Neuronal stem cell (in vitro differentiated cells): ENCODE data around the gene JCAD.

Source experiments
- DNase-seq: peaks from one replicate; pipeline ENCODE4 v3.0.0-alpha.2; 2013; ENCODE audit warnings: low spot score
- H2AFZ ChIP-seq: one replicate; pipeline ENCODE4 v1.6.1; 2013; ENCODE audit warnings: mild to moderate bottlenecking, low read length, inconsistent platforms
- H2AK5ac ChIP-seq: 2 replicates; pipeline ENCODE4 v1.6.1; 2013; ENCODE audit warnings: low read depth, mild to moderate bottlenecking, inconsistent platforms, low read length, moderate library complexity, mixed read lengths
- H2BK120ac ChIP-seq: 2 replicates; pipeline ENCODE4 v1.6.1; 2013; ENCODE audit warnings: low read depth, mild to moderate bottlenecking, inconsistent platforms, low read length, moderate library complexity, mixed read lengths
- H2BK12ac ChIP-seq: one replicate; pipeline ENCODE4 v1.6.1; 2013; ENCODE audit warnings: low read length, inconsistent platforms
- H2BK15ac ChIP-seq: 2 replicates; pipeline ENCODE4 v1.6.1; 2013; ENCODE audit warnings: mild to moderate bottlenecking, low read length, inconsistent platforms, mixed read lengths
- H2BK5ac ChIP-seq: one replicate; pipeline ENCODE4 v1.6.1; 2013; ENCODE audit warnings: inconsistent platforms, mild to moderate bottlenecking, low read length, moderate library complexity
- H3K14ac ChIP-seq: one replicate; pipeline ENCODE4 v1.6.1; 2013; ENCODE audit warnings: low read length, inconsistent platforms
- H3K18ac ChIP-seq: 2 replicates; pipeline ENCODE4 v1.6.1; 2013; ENCODE audit warnings: low read length, inconsistent platforms
- H3K23ac ChIP-seq: 2 replicates; pipeline ENCODE4 v1.6.1; 2013; ENCODE audit warnings: low read depth, mild to moderate bottlenecking, mixed read lengths, low read length, inconsistent platforms; ENCODE audit not compliant: poor library complexity
- H3K27ac ChIP-seq: replicated peaks from 3 replicates; pipeline ENCODE4 v1.5.1; 2013; ENCODE audit warnings: low read length, inconsistent platforms
- H3K27me3 ChIP-seq, 3 experiments: 2 replicates each; pipeline ENCODE4 v1.6.1; 2013; ENCODE audit warnings: low read length in 3 of 3, mild to moderate bottlenecking in 2 of 3, inconsistent platforms in 1 of 3, low read depth in 1 of 3, mixed read lengths in 1 of 3, moderate library complexity in 1 of 3; ENCODE audit not compliant: control insufficient read depth in 3 of 3, insufficient read depth in 3 of 3
- H3K36me3 ChIP-seq, 2 donors: replicated peaks in 1 of 2; 2 replicates each; pipeline ENCODE4 v1.6.1; 2013; ENCODE audit warnings: low read length in 2 of 2; ENCODE audit not compliant: control insufficient read depth in 2 of 2, insufficient read depth in 2 of 2
- H3K4ac ChIP-seq: 2 replicates; pipeline ENCODE4 v1.6.1; 2013; ENCODE audit warnings: inconsistent platforms, mild to moderate bottlenecking, low read length, moderate library complexity
- H3K4me1 ChIP-seq, 2 donors: 1 replicate in 1 of 2; 2 replicates in 1 of 2; pipeline ENCODE4 v1.6.1; 2013; ENCODE audit warnings: low read length in 2 of 2, low read depth in 1 of 2; ENCODE audit not compliant: control insufficient read depth in 2 of 2, insufficient read depth in 1 of 2
- H3K4me2 ChIP-seq: one replicate; pipeline ENCODE4 v1.6.1; 2013; ENCODE audit warnings: mild to moderate bottlenecking, low read length, inconsistent platforms; ENCODE audit not compliant: insufficient read depth, poor library complexity, severe bottlenecking
- H3K4me3 ChIP-seq, 2 donors: 2 replicates each; pipeline ENCODE4 v1.5.1; 2013; ENCODE audit warnings: low read length in 2 of 2, mild to moderate bottlenecking in 2 of 2, inconsistent platforms in 1 of 2, moderate library complexity in 1 of 2
- H3K79me1 ChIP-seq: one replicate; pipeline ENCODE4 v1.6.1; 2013; ENCODE audit warnings: low read depth, mild to moderate bottlenecking, inconsistent platforms, low read length, moderate library complexity
- H3K9ac ChIP-seq: one replicate; pipeline ENCODE4 v1.6.1; 2013; ENCODE audit warnings: mild to moderate bottlenecking, low read depth, low read length, inconsistent platforms; ENCODE audit not compliant: poor library complexity
- H3K9me3 ChIP-seq, 2 donors: replicated peaks in 1 of 2; 2 replicates each; pipeline versions ENCODE3 to v1.6.1; 2013; ENCODE audit warnings: low read length in 2 of 2, mild to moderate bottlenecking in 2 of 2, inconsistent platforms in 1 of 2, low read depth in 1 of 2, mixed read lengths in 1 of 2, moderate library complexity in 1 of 2; ENCODE audit not compliant: control insufficient read depth in 2 of 2, insufficient read depth in 1 of 2
- H4K8ac ChIP-seq: one replicate; pipeline ENCODE4 v1.6.1; 2013; ENCODE audit warnings: low read depth, mild to moderate bottlenecking, inconsistent platforms, low read length, moderate library complexity
- H4K91ac ChIP-seq: one replicate; pipeline ENCODE4 v1.6.1; 2013; ENCODE audit warnings: low read length, low read depth, mild to moderate bottlenecking, inconsistent platforms; ENCODE audit not compliant: poor library complexity
- WGBS, 2 donors: extraction: QIAGEN DNeasy Blood & Tissue Kit; methylation state at CpG; one replicate each; pipeline ENCODE4 v1.1.7; 2013; ENCODE audit warnings: missing lambda C conversion rate in 2 of 2, mixed read lengths in 1 of 2; ENCODE audit not compliant: insufficient read length in 2 of 2, insufficient replicate concordance in 1 of 2; ENCODE audit errors: extremely low coverage in 2 of 2; 5-methylcytosine and 5-hydroxymethylcytosine counted together

The JCAD gene

DNA sequence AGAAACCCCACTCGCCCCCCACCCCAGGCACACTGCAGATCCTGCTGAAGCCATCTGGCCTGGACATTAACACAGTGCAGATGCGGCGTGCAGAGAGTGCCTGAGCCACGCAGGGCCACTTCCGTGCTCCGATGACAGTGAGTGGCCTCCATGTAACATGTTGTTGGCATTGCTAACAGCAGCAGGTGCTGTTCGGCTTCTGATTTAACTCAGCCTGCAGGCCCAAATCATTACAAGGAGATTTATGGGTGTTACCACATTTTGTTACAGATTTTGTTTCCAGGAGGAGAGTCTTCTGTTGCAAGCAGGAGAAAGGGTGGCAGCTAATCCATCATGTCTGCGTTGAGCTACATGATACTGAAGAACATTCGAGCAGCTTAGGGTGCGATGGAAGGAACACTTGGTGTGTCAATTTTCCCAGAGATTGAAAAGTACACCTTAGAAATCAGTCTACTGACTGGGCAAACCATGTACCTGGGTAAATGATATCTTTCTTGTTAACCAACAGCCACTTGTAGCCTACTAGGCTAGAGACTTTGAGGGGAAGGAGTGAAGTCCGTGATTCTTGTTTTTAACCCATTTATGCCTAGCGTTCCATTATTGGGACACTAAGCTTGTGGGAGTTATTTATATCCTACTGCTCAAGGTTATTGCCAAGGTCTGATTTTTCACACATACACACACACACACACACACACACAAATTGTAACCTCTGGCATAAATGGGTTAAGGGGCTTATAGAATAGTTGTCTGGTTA lies 90.0 kb downstream of the JCAD start:
- no peaks in the 10 kb centered on the region for H3K9me3 ChIP-seq
- H2BK120ac ChIP-seq: no peak overlapping the region
- no peak overlapping the region for H2AK5ac ChIP-seq
- H2BK15ac ChIP-seq: no peak overlapping the region
- H4K91ac ChIP-seq: no peak overlapping the region
- WGBS, 2 donors: no CpG with 5 or more reads among the region's 12 CpGs
- H3K36me3 ChIP-seq: no peaks in the 10 kb centered on the region
- no peak overlapping the region for H3K18ac ChIP-seq
- no peak overlapping the region for H3K4me2 ChIP-seq
- no peak overlapping the region for H3K9ac ChIP-seq
- no peaks in the 10 kb centered on the region for H3K79me1 ChIP-seq
- no peak overlapping the region for H3K4ac ChIP-seq
- H3K4me3 ChIP-seq: no peak overlapping the region
- no peaks in the 10 kb centered on the region for H3K4me1 ChIP-seq
- H3K23ac ChIP-seq: no peak overlapping the region
- no peak overlapping the region for H3K27ac ChIP-seq
- H2BK12ac ChIP-seq: no peak overlapping the region
- no peak overlapping the region for H4K8ac ChIP-seq
- DNase-seq: no peak
- H3K14ac ChIP-seq: no peak overlapping the region
- H2BK5ac ChIP-seq: no peak overlapping the region
- H2AFZ ChIP-seq: no peak overlapping the region
- no peaks in the 10 kb centered on the region for H3K27me3 ChIP-seq

DNA sequence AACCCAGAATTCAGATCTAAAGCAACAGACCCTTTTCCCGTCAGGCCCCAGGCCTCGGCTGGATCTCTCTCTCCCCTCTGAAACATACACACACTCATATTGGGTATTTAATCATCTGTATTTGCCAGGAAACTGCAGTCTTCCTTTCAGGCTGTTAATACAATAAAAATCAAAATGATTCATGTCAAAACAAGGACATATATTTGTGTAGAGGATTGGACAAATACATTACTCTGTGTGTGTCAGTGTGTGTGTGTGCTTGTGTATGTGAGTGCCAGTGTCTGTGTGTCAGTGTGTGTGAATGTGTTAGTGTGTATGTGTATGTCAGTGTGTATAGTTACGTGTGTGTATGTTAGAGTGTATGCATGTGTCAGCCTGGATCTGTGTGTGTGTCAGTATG lies 90.8 kb downstream of the JCAD start:
- no peak overlapping the region for H3K4me2 ChIP-seq
- no peak overlapping the region for H3K9ac ChIP-seq
- no peaks in the 10 kb centered on the region for H3K4me1 ChIP-seq
- H3K23ac ChIP-seq: no peak overlapping the region
- no peaks in the 10 kb centered on the region for H3K79me1 ChIP-seq
- no peak overlapping the region for H2AK5ac ChIP-seq
- H3K18ac ChIP-seq: no peak overlapping the region
- no peak for DNase-seq
- no peak overlapping the region for H2AFZ ChIP-seq
- no peaks in the 10 kb centered on the region for H3K36me3 ChIP-seq
- H3K9me3 ChIP-seq: no peaks in the 10 kb centered on the region
- H2BK120ac ChIP-seq: no peak overlapping the region
- no peak overlapping the region for H2BK15ac ChIP-seq
- no peak overlapping the region for H2BK5ac ChIP-seq
- no peak overlapping the region for H4K8ac ChIP-seq
- no peak overlapping the region for H3K4me3 ChIP-seq
- H4K91ac ChIP-seq: no peak overlapping the region
- no peak overlapping the region for H3K27ac ChIP-seq
- H3K14ac ChIP-seq: no peak overlapping the region
- 100% methylated on average over 1 of the region's 3 CpGs; no CpG with 5 or more reads in 1 of the 2 donors for WGBS, 2 donors
- H3K27me3 ChIP-seq: no peaks in the 10 kb centered on the region
- no peak overlapping the region for H3K4ac ChIP-seq
- H2BK12ac ChIP-seq: no peak overlapping the region

DNA sequence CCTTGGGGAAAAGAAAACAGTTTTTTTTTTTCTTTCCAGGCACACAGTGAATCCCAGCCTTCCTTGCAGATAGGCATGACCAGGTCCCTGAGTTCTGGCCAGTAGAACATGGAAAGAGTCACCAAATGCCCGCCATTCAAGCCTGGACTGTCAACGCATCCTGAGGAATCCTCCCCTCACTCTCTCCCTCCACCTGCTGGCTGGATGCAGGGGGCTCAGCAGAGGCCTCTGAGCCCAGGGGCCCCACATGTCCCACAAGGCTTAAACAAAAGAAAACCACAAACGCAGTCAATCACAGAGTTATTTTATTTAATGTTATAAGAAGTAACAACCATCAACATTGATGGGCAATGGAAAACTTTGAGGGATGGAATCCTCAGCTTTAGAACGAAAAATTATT lies 93.1 kb downstream of the JCAD start:
- Histone ChIP-seq H2BK12ac (no peak overlapping the region), H3K14ac (no peak overlapping the region), H3K18ac (no peak overlapping the region), H4K91ac (no peak overlapping the region), H3K27ac (no peak overlapping the region), H3K4me1 (no peaks in the 10 kb centered on the region), H2BK15ac (no peak overlapping the region), H4K8ac (no peak overlapping the region), H2AFZ (no peak overlapping the region), H3K79me1 (no peaks in the 10 kb centered on the region), H3K4ac (no peak overlapping the region), H2AK5ac (no peak overlapping the region), H3K4me2 (no peak overlapping the region), H3K23ac (no peak overlapping the region), H3K4me3 (no peak overlapping the region), H3K27me3 (no peaks in the 10 kb centered on the region), H3K36me3 (no peaks in the 10 kb centered on the region), H2BK120ac (no peak overlapping the region), H3K9me3 (no peaks in the 10 kb centered on the region), H2BK5ac (no peak overlapping the region), H3K9ac (no peak overlapping the region)
- no peak for DNase-seq
- WGBS, 2 donors: no CpG with 5 or more reads among the region's 4 CpGs
